K562 (cell line): ENCODE data around the gene ERICH2. TPM values are rescaled to one million over a fixed set of nuclear protein-coding genes. Genes with fewer than 3 reads are reported as not detected.

Source experiments
- BCL6 ChIP-seq: fragments of 250-450 bp; sonication (Bioruptor Pico); IDR thresholded peaks from 2 replicates; pipeline ENCODE4 v1.4.0; 2020
- CBFB ChIP-seq: sonication (generic); formaldehyde crosslinking; IDR thresholded peaks from 2 replicates; pipeline ENCODE4 v1.4.0; 2020; ENCODE audit warnings: mild to moderate bottlenecking, missing genetic modification reagents
- E2F3 ChIP-seq: fragments of 250-450 bp; sonication (Bioruptor Pico); IDR thresholded peaks from 2 replicates; pipeline ENCODE4 v1.4.0; 2020; ENCODE audit warnings: mild to moderate bottlenecking
- GABPA ChIP-seq: fragments of 200-800 bp; sonication (Bioruptor generic); conservative IDR thresholded peaks from 2 replicates; pipeline ENCODE4 v1.6.1; 2016; ENCODE audit warnings: low read depth, missing genetic modification characterization, missing compliant biosample characterization
- PPARD ChIP-seq: fragments of 250-450 bp; sonication (Bioruptor Pico); IDR thresholded peaks from 2 replicates; pipeline ENCODE4 v1.8.0; 2022; ENCODE audit warnings: inconsistent platforms, mild to moderate bottlenecking, moderate library complexity
- RB1 ChIP-seq: fragments of 450-650 bp; IDR thresholded peaks from 2 replicates; pipeline ENCODE4 v1.6.1; 2017; ENCODE audit warnings: low read depth, mild to moderate bottlenecking
- SMARCA4 ChIP-seq: fragments of 450-650 bp; IDR thresholded peaks from 2 replicates; pipeline ENCODE4 v1.6.1; 2016
- TAF9B ChIP-seq: fragments of 450-650 bp; IDR thresholded peaks from 2 replicates; pipeline ENCODE4 v1.6.1; 2018; ENCODE audit warnings: mild to moderate bottlenecking; ENCODE audit not compliant: partially characterized antibody
- U2AF1 ChIP-seq: fragments of 200-400 bp; formaldehyde crosslinking; optimal IDR thresholded peaks from 2 replicates; pipeline ENCODE3; 2017; ENCODE audit warnings: mild to moderate bottlenecking, low read depth, low read length, moderate library complexity
- USF1 ChIP-seq: sonication (generic); formaldehyde crosslinking; IDR thresholded peaks from 2 replicates; pipeline ENCODE4 v1.9.0; 2022; ENCODE audit warnings: mild to moderate bottlenecking, missing genetic modification reagents
- ZBTB12 ChIP-seq: fragments of 250-450 bp; sonication (Bioruptor Pico); IDR thresholded peaks from 2 replicates; pipeline ENCODE4 v1.4.0; 2020
- ZKSCAN3 ChIP-seq: fragments of 250-450 bp; sonication (Bioruptor Pico); IDR thresholded peaks from 2 replicates; pipeline ENCODE4 v1.4.0; 2020
- ZNF232 ChIP-seq: sonication (generic); formaldehyde crosslinking; IDR thresholded peaks from 2 replicates; pipeline ENCODE4 v1.8.0; 2022; ENCODE audit warnings: mild to moderate bottlenecking, missing genetic modification reagents
- ZNF57 ChIP-seq: fragments of 450-650 bp; formaldehyde crosslinking; IDR thresholded peaks from 2 replicates; pipeline ENCODE4 v1.4.0; 2020; ENCODE audit warnings: mild to moderate bottlenecking, moderate library complexity
- polyA plus RNA-seq, 8 experiments: library from polyadenylated mRNA; depleted of rRNA in 4 of 8; stranded (reverse) in 5 of 8; unstranded in 3 of 8; fragments of >200 nt; fragmentation: Nextera tagmentation in 2 of 8; fragmentation: Illumina TruSeq in 1 of 8; extraction: Ambion mirVana in 2 of 8; extraction: Trizol in 1 of 8; gene quantifications; 2 replicates each; pipeline versions ENCODE4 v1.2.1 to v1.2.3, GENCODE V29; 2011 to 2014; ENCODE audit warnings: inconsistent platforms in 1 of 8, missing spikeins in 1 of 8
- total RNA-seq, 7 experiments: library from RNA; depleted of rRNA in 6 of 7; stranded (reverse); fragments of >200 nt in 6 of 7; fragmentation: Illumina TruSeq in 2 of 7; extraction: Trizol in 2 of 7; gene quantifications; 2 replicates each; pipeline versions ENCODE4 v1.2.1 to v1.2.3, GENCODE V29; 2011 to 2021; ENCODE audit warnings: low replicate concordance in 1 of 7
- TF ChIP-seq, protein P1 (sequence below), 2 experiments: IDR thresholded peaks; 2 replicates each; pipeline ENCODE4 v1.6.1; 2011; ENCODE audit warnings: borderline replicate concordance in 1 of 2, control low read depth in 1 of 2, low read depth in 1 of 2, low read length in 1 of 2, mild to moderate bottlenecking in 1 of 2, mixed read lengths in 1 of 2, moderate library complexity in 1 of 2; ENCODE audit not compliant: insufficient read depth in 1 of 2, insufficient read length in 1 of 2, poor library complexity in 1 of 2, severe bottlenecking in 1 of 2; ENCODE audit errors: extremely low read depth in 1 of 2
- TF ChIP-seq, protein P2 (sequence below): sonication (generic); formaldehyde crosslinking; IDR thresholded peaks from 2 replicates; pipeline ENCODE4 v1.8.1; 2022; ENCODE audit warnings: missing genetic modification reagents
- TF ChIP-seq, protein P3 (sequence below): fragments of 250-450 bp; sonication (Bioruptor Pico); IDR thresholded peaks from 2 replicates; pipeline ENCODE4 v1.5.1; 2021; ENCODE audit warnings: mild to moderate bottlenecking
- TF ChIP-seq, protein P4 (sequence below): fragments of 450-650 bp; IDR thresholded peaks from 2 replicates; pipeline ENCODE4 v1.6.1; 2017; ENCODE audit warnings: antibody characterized with exemption

Gene ERICH2
- total and polyA plus RNA-seq, 9 of the 15 experiments (the other 6 are each of a cell fraction or from before 2014, with no cell fraction given), result 0.85 to 2.4 (median 1.6) TPM

DNA sequence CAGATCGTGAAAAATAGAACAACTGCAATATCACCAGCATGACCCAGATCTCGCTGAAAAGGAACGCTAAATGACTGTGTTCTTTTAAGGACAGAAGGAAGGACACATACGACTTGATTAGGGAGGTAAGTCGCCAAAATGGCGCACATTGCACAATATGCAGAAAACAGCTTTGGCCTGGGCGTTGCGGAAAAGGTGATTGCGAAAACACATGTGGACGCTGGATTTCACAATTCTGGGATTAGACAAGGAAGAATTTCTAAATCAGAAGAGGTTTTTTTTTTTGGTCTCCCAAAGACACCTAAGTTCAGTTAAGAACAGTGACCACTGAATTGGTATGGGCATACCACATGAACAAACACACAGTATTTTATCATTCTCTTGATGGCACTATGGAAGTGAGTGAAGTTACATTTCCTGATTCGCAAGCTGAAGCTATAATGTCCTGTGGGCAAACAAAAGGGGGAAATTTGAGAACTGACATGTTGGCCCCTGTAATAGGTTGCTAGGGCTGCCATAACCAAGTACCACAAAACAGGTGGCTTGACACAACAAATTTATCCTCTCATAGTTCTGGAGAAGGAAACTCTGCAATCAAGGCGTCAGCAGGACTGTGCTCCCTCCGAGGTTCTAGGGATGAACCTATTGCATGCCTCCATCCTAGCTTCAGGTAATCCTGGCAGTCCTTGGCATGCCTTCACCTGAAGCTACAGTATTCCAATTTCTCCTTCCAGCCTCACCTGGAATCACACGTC, 25.8 kb upstream of the ERICH2 start (continued):
- TF ChIP-seq, protein P1, sequence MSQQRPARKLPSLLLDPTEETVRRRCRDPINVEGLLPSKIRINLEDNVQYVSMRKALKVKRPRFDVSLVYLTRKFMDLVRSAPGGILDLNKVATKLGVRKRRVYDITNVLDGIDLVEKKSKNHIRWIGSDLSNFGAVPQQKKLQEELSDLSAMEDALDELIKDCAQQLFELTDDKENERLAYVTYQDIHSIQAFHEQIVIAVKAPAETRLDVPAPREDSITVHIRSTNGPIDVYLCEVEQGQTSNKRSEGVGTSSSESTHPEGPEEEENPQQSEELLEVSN (IDR thresholded peaks at IDR 0.05; ENCODE audit: borderline replicate concordance in 1 of 2, extremely low read depth in 1 of 2, insufficient read depth in 1 of 2, insufficient read length in 1 of 2, low read depth in 1 of 2, low read length in 1 of 2, poor library complexity in 1 of 2, severe bottlenecking in 1 of 2), result no peak
- TF ChIP-seq BCL6 (CRISPR knock-in tag) (no peak), TAF9B (no peak), ZBTB12 (no peak), GABPA (tag) (0 out of 2 replicates have a peak, but pooled peaks have one; percentile 18), E2F3 (CRISPR knock-in tag) (no peak), SMARCA4 (peak; percentile 51), RB1 (no peak), ZNF57 (CRISPR knock-in tag) (no peak), U2AF1 (no peak), USF1 (CRISPR knock-in tag) (no peak), ZKSCAN3 (CRISPR knock-in tag) (no peak), CBFB (CRISPR knock-in tag) (no peak), ZNF232 (CRISPR knock-in tag) (0 out of 2 replicates have a peak, but pooled peaks have one; percentile 42), PPARD (no peak)
- TF ChIP-seq, protein P2, sequence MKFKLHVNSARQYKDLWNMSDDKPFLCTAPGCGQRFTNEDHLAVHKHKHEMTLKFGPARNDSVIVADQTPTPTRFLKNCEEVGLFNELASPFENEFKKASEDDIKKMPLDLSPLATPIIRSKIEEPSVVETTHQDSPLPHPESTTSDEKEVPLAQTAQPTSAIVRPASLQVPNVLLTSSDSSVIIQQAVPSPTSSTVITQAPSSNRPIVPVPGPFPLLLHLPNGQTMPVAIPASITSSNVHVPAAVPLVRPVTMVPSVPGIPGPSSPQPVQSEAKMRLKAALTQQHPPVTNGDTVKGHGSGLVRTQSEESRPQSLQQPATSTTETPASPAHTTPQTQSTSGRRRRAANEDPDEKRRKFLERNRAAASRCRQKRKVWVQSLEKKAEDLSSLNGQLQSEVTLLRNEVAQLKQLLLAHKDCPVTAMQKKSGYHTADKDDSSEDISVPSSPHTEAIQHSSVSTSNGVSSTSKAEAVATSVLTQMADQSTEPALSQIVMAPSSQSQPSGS, result no peak
- TF ChIP-seq, protein P3, sequence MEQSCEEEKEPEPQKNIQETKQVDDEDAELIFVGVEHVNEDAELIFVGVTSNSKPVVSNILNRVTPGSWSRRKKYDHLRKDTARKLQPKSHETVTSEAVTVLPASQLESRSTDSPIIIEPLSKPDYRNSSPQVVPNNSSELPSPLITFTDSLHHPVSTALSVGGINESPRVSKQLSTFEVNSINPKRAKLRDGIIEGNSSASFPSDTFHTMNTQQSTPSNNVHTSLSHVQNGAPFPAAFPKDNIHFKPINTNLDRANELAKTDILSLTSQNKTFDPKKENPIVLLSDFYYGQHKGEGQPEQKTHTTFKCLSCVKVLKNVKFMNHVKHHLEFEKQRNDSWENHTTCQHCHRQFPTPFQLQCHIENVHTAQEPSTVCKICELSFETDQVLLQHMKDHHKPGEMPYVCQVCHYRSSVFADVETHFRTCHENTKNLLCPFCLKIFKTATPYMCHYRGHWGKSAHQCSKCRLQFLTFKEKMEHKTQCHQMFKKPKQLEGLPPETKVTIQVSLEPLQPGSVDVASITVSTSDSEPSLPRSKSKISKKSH (CRISPR knock-in tag), result no peak
- TF ChIP-seq, protein P4, sequence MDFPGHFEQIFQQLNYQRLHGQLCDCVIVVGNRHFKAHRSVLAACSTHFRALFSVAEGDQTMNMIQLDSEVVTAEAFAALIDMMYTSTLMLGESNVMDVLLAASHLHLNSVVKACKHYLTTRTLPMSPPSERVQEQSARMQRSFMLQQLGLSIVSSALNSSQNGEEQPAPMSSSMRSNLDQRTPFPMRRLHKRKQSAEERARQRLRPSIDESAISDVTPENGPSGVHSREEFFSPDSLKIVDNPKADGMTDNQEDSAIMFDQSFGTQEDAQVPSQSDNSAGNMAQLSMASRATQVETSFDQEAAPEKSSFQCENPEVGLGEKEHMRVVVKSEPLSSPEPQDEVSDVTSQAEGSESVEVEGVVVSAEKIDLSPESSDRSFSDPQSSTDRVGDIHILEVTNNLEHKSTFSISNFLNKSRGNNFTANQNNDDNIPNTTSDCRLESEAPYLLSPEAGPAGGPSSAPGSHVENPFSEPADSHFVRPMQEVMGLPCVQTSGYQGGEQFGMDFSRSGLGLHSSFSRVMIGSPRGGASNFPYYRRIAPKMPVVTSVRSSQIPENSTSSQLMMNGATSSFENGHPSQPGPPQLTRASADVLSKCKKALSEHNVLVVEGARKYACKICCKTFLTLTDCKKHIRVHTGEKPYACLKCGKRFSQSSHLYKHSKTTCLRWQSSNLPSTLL, result no peak; the same call in 1 of the 2 replicates
